Adrenal gland (tissue), 12 donors: Measurements from ENCODE around the gene TRAF3. TPM values are rescaled to one million over a fixed set of nuclear protein-coding genes. Genes with fewer than 3 reads are reported as not detected.

Experiments used
- DNase-seq, 7 donors: peaks; one replicate each; pipeline ENCODE4 v3.0.0-alpha.2; 2019 to 2020
- H3K27ac ChIP-seq, 5 donors: fragments of 200-600 bp; sonication (generic) in 4 of 5; 1 replicate in 3 of 5; 2 replicates in 2 of 5; pipeline versions ENCODE4 v1.5.1 to v1.8.0; 2016 to 2020; ENCODE audit warnings: mild to moderate bottlenecking in 1 of 5
- H3K27me3 ChIP-seq: fragments of 200-600 bp; 2 replicates; pipeline ENCODE4 v1.8.0; 2021
- H3K36me3 ChIP-seq, 2 donors: fragments of 200-600 bp; replicated peaks in 1 of 2; 1 replicate in 1 of 2; 2 replicates in 1 of 2; pipeline versions ENCODE4 v1.5.1 to v1.8.0; 2018 to 2022
- H3K4me1 ChIP-seq, 2 donors: fragments of 200-600 bp; replicated peaks in 1 of 2; 1 replicate in 1 of 2; 2 replicates in 1 of 2; pipeline versions ENCODE4 v1.5.1 to v1.8.0; 2018 to 2021
- H3K4me3 ChIP-seq, 4 donors: fragments of 200-600 bp; sonication (generic) in 3 of 4; one replicate each; pipeline ENCODE4 v1.5.1; 2016 to 2018
- H3K9me3 ChIP-seq, 3 donors: fragments of 200-600 bp; sonication (generic) in 1 of 3; replicated peaks in 1 of 3; 1 replicate in 2 of 3; 2 replicates in 1 of 3; pipeline versions ENCODE4 v1.5.1 to v1.8.0; 2016 to 2021
- POLR2A ChIP-seq, 2 donors: fragments of 450-650 bp; IDR thresholded peaks; one replicate each; pipeline ENCODE4 v1.6.1; 2017; ENCODE audit warnings: antibody characterized with exemption in 2 of 2, mild to moderate bottlenecking in 2 of 2, moderate library complexity in 1 of 2
- WGBS, 4 donors: extraction: QIAGEN DNeasy Blood & Tissue Kit in 2 of 4; methylation state at CpG; one replicate each; pipeline versions ENCODE4 v1.1.5 to v1.1.7; 2013 to 2017; 5-methylcytosine and 5-hydroxymethylcytosine counted together
- intact Hi-C, 2 donors: fragments of 100-400 bp; cut with DNase I; formaldehyde crosslinking; loops; one replicate each; pipeline versions ENCODE4 v1.14.1 to v1.15.0; 2022 to 2023
- polyA plus RNA-seq, 3 donors: library from polyadenylated mRNA; stranded (reverse); fragments of 200-250 nt in 2 of 3; fragments of 350-450 nt in 1 of 3; fragmentation: Illumina TruSeq in 1 of 3; extraction: RNeasy Lipid Tissue Mini Kit (QIAGEN cat#74804) in 1 of 3; gene quantifications; one replicate each; pipeline ENCODE4 v1.2.3, GENCODE V29; 2013 to 2014
- total RNA-seq, 9 donors: library from RNA; depleted of rRNA in 4 of 9; stranded (reverse); fragments of >200 nt in 4 of 9; fragments of 120-200 nt in 1 of 9; fragmentation: NEBNext Ultra II Directional in 1 of 9; extraction: Animal tissue kit (Norgen Biotek cat#: 25700) in 1 of 9; gene quantifications; one replicate each; pipeline versions ENCODE4 v1.1.0 to v1.2.4, GENCODE V29; 2013 to 2023
- TF ChIP-seq, protein P1 (sequence below), 6 experiments: fragments of 450-650 bp in 4 of 6; fragments of 200-600 bp in 2 of 6; sonication (generic) in 1 of 6; IDR thresholded peaks; 1 replicate in 5 of 6; 2 replicates in 1 of 6; pipeline versions ENCODE4 v1.5.1 to v1.8.0; 2016 to 2021; ENCODE audit warnings: antibody characterized with exemption in 6 of 6, mild to moderate bottlenecking in 2 of 6, moderate library complexity in 1 of 6
- donor health status: healthy with polysubstance abuse.
- donor health status: Bipolar disorder and iron deficiency.
- donor health status: DM: yes; HTN: yes; CAD: no.
- donor health status: DM: no; HTN: no; CAD: no.
- donor health status: DM: no; HTN: no; CAD: no.
- donor health status: DM: yes; HTN: yes; CAD: no.

The TRAF3 gene
- total and polyA plus RNA-seq, 12 donors, result 3.7 to 14.5 (median 9.8) TPM

DNA sequence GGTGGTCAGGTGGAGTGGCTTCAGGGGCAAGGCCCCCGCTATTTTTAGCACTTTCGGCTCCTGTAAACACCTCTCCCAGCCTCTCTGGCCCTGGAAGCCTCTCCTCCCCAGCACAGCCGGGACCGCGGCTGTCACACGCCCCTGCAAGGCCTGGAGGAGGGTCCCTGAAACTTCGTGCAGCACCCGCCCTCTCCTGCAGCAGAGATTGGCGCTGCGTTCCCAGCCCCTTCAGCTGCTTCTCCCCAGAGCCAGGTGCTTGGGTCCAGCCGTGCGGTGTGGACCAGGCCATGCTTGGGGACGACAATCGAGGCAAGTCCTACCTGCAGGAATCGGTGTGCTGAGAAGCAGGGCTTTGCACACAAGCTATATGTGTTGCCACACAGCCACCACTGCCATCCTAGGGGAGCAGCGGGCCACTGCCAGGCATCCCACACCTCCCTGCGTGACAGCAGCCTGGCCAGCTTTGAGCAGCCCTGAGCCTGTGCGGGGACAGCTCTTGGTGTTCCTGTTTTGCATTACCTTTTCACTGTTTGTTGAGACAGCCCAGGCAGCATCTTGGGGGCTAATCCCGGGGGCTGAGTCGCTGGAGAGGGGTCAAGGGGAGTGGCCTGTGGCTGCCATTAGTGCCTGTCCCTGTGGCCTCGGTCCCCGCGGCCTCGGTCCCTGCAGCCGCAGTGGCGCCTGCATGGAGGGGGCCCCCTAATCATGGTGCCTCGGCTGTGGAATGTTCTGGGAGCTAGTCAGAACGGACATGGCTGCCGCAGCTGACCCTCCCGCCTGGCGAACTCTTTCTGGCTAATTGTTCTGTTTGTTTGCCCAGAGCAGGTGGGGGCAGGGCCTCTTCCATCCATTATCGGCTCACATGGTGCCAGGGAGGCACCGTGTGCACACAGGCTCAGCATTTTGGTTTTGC lies 27.6 kb upstream of the TRAF3 start:
- Histone ChIP-seq H3K4me3 (no peak overlapping the region), H3K4me1 (no peaks in the 10 kb centered on the region), H3K9me3 (no peaks in the 10 kb centered on the region), H3K27me3 (no peaks in the 10 kb centered on the region), H3K36me3 (no peaks in the 10 kb centered on the region), H3K27ac (no peak overlapping the region)
- TF ChIP-seq POLR2A (IDR thresholded peaks at IDR 0.05), result no peak
- TF ChIP-seq, protein P1, sequence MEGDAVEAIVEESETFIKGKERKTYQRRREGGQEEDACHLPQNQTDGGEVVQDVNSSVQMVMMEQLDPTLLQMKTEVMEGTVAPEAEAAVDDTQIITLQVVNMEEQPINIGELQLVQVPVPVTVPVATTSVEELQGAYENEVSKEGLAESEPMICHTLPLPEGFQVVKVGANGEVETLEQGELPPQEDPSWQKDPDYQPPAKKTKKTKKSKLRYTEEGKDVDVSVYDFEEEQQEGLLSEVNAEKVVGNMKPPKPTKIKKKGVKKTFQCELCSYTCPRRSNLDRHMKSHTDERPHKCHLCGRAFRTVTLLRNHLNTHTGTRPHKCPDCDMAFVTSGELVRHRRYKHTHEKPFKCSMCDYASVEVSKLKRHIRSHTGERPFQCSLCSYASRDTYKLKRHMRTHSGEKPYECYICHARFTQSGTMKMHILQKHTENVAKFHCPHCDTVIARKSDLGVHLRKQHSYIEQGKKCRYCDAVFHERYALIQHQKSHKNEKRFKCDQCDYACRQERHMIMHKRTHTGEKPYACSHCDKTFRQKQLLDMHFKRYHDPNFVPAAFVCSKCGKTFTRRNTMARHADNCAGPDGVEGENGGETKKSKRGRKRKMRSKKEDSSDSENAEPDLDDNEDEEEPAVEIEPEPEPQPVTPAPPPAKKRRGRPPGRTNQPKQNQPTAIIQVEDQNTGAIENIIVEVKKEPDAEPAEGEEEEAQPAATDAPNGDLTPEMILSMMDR (IDR thresholded peaks at IDR 0.05), result no peak
- 84 to 91% (median 88%) methylated on average over 6 to 33 of the region's 33 CpGs for WGBS, 4 donors
- intact Hi-C loops, result no loop called here
- DNase-seq, result no peak

DNA sequence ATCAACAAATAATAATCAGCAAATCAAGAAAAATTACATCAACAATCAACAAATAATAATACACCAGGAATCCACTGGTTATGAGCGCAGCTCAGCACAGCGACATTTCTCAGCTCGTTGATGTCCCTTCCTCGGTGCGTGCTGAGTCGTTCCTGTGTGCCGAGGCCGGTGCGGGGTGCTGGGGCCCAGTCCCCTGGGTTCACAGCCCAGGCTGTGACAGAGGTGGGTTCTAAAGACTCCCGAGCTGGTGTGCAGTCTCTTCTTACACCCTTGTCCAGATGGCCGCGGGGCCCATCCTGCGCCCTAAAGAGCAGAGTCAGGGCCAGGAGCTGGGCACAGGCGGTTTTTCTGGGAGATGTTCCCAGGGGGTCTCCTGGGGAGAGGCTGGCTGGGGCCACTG lies 26.9 kb upstream of the TRAF3 start:
- intact Hi-C loops, result no loop called here
- no peak overlapping the region for H3K4me3 ChIP-seq
- no peaks in the 10 kb centered on the region for H3K9me3 ChIP-seq
- TF ChIP-seq, protein P1 (IDR thresholded peaks at IDR 0.05), result no peak
- TF ChIP-seq POLR2A (IDR thresholded peaks at IDR 0.05), result no peak
- WGBS, 4 donors, result 91 to 98% (median 98%) methylated on average over 12 to 14 of the region's 14 CpGs
- no peak for DNase-seq
- H3K36me3 ChIP-seq, result no peaks in the 10 kb centered on the region
- H3K4me1 ChIP-seq, result no peaks in the 10 kb centered on the region
- no peaks in the 10 kb centered on the region for H3K27me3 ChIP-seq
- H3K27ac ChIP-seq, result no peak overlapping the region

DNA sequence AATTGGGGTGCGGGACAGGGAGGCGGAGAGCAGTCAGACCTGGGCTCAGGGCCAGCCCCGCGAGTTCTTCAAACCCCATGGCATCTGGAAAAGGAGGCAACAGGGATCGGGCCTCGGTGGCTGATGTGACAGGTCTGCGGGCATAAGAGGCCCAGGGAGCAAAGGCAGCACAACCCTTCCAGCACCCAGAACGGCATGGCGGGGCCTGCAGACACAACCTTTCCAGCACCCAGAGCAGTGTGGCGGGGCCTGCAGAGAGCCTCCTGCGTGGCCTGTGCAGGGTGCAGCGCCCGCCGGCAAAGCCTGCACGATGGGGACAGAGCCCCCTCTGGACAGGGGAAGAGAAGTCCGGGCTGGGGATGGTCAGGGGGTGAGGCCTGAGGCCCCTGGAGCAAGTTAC lies 26.2 kb upstream of the TRAF3 start:
- H3K36me3 ChIP-seq, result no peaks in the 10 kb centered on the region
- no peak for TF ChIP-seq POLR2A (IDR thresholded peaks at IDR 0.05)
- TF ChIP-seq, protein P1 (IDR thresholded peaks at IDR 0.05), result no peak
- H3K4me3 ChIP-seq, result no peak overlapping the region
- DNase-seq, result no peak
- 88 to 100% (median 93%) methylated on average over 1 to 16 of the region's 16 CpGs for WGBS, 4 donors
- no peaks in the 10 kb centered on the region for H3K9me3 ChIP-seq
- intact Hi-C loops, result no loop called here
- no peak overlapping the region for H3K27ac ChIP-seq
- no peaks in the 10 kb centered on the region for H3K27me3 ChIP-seq
- H3K4me1 ChIP-seq, result no peaks in the 10 kb centered on the region

DNA sequence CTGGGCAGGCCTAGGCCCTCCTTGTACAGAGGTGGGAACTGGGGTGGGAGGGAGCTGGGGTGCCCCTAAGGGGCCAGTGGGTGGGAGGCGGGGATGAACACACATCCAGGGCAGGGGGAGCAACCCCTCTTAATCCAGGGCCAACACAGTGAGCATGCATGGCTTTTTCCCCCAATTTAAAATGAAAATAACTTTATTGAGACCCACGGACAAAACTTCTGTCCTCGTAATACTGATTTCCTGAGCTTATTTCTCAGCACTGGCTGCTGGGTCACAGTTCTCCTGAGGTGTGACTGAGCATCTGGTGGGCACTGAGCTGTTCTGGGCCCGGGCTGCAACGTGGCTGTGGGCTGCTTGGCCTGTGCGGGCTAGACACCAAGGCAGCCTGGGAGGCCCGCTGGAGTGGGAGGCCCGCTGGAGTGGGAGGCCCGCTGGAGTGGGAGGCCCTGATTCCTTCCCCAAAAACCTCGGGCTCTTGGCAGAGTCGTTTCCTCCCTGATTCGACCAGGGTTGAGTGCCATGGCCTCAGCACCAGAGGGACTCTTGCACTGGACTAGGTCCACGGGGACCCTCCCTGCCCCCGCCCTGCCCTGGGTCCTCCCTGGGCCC lies 24.9 kb upstream of the TRAF3 start:
- H3K36me3 ChIP-seq, result no peaks in the 10 kb centered on the region
- WGBS, 4 donors, result 78 to 87% (median 83%) methylated on average over 3 to 14 of the region's 14 CpGs
- no peaks in the 10 kb centered on the region for H3K4me1 ChIP-seq
- H3K9me3 ChIP-seq, result no peaks in the 10 kb centered on the region
- TF ChIP-seq, protein P1 (IDR thresholded peaks at IDR 0.05), result no peak
- no peak for TF ChIP-seq POLR2A (IDR thresholded peaks at IDR 0.05)
- no peak for DNase-seq
- no peaks in the 10 kb centered on the region for H3K27me3 ChIP-seq
- H3K4me3 ChIP-seq, result no peak overlapping the region
- no peak overlapping the region for H3K27ac ChIP-seq
- intact Hi-C loops, result no loop called here
